Activated CD4-positive, alpha-beta memory T cell treated with anti-CD3 and anti-CD28 coated beads for 36 hours (primary cell): ENCODE results near the gene KLRF1. TPM values are rescaled to one million over a fixed set of nuclear protein-coding genes. Genes with fewer than 3 reads are reported as not detected.

Experiments used
- CTCF ChIA-PET: fragments of 350-600 bp; sonication (Branson Sonifier 250); formaldehyde crosslinking; loops from one replicate; lab custom pipeline; 2021; ENCODE audit warnings: antibody characterized with exemption, inconsistent platforms; lab: Charles Lee
- POLR2A ChIA-PET: fragments of 350-600 bp; sonication (Branson Sonifier 250); formaldehyde crosslinking; loops from one replicate; lab custom pipeline; 2021; ENCODE audit warnings: antibody characterized with exemption; lab: Charles Lee
- DNase-seq: peaks from one replicate; pipeline ENCODE4 v3.0.0-alpha.2; 2020
- H3K27ac Mint-ChIP-seq: one replicate; pipeline ENCODE4 v1.8.0; 2021; ENCODE audit warnings: mixed read lengths
- H3K27me3 Mint-ChIP-seq: one replicate; pipeline ENCODE4 v1.8.0; 2021; ENCODE audit warnings: mixed read lengths
- H3K36me3 Mint-ChIP-seq: one replicate; pipeline ENCODE4 v1.8.0; 2021; ENCODE audit warnings: mixed read lengths
- H3K4me1 Mint-ChIP-seq: one replicate; pipeline ENCODE4 v1.8.0; 2021; ENCODE audit warnings: low read depth, mixed read lengths
- H3K4me3 Mint-ChIP-seq: one replicate; pipeline ENCODE4 v1.8.0; 2021; ENCODE audit warnings: mild to moderate bottlenecking, mixed read lengths
- H3K9me3 Mint-ChIP-seq: one replicate; pipeline ENCODE4 v1.8.0; 2021; ENCODE audit warnings: mixed read lengths
- intact Hi-C: fragments of 100-400 bp; cut with micrococcal nuclease; formaldehyde crosslinking; loops from one replicate; pipeline ENCODE4 v1.15.1; 2023
- total RNA-seq, 2 experiments: library from RNA; stranded (reverse); gene quantifications; one replicate each; pipeline ENCODE4 v1.2.3, GENCODE V29; 2021

Gene KLRF1
- total RNA-seq, 2 experiments from 2014 or later: not detected

- CTCF ChIA-PET: interaction anchor here (0.8 kb wide), 1 partner anchor 29 kb away, joined by 3 read pairs; no protein-coding TSS in a partner anchor
- Mint-ChIP-seq H3K27ac (no peak overlapping the region), H3K27me3 (no peaks in the 10 kb centered on the region), H3K4me1 (peaks cover 2% of the 10 kb centered on the region), H3K36me3 (peaks cover 40% of the 10 kb centered on the region), H3K9me3 (peaks cover 30% of the 10 kb centered on the region), H3K4me3 (no peak overlapping the region)
- no peak for DNase-seq
- intact Hi-C loops: no loop called here
- POLR2A ChIA-PET: no interaction called here
Measured at GRCh38 chr12:9851050-9851449, 23.8 kb downstream of the KLRF1 start.

DNA sequence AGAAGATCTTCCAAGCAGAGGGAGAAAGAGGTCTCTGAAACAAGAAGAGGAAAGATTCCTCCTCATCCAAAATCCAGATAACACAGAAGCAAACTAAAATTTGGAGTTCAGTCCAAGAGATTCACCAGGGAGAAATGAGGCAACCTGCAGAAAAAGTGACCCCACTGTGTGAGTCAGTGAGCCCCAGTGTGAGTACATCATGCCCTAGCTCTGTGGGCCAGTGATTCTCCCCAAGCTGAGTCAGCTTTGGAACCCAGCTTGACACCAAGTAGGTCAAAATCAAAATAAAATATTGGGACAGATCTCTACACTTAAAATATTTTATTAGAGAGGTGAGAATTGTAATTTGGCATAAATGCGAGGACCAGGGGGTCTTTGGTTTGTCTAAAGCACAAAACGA, 24.6 kb downstream of the KLRF1 start:
- peaks cover 5% of the 10 kb centered on the region for H3K4me1 Mint-ChIP-seq
- no peak overlapping the region for H3K4me3 Mint-ChIP-seq
- H3K27ac Mint-ChIP-seq: no peak overlapping the region
- no peak for DNase-seq
- H3K36me3 Mint-ChIP-seq: peaks cover 41% of the 10 kb centered on the region
- H3K27me3 Mint-ChIP-seq: no peaks in the 10 kb centered on the region
- POLR2A ChIA-PET: interaction anchor here (0.7 kb wide), 1 partner anchor 939 kb away, joined by 4 read pairs; no protein-coding TSS in a partner anchor
- peaks cover 21% of the 10 kb centered on the region for H3K9me3 Mint-ChIP-seq
- CTCF ChIA-PET: interaction anchor here (0.6 to 0.8 kb wide), 2 partner anchors 28 to 250 kb away, joined by 3 read pairs; no protein-coding TSS in a partner anchor
- intact Hi-C loops: no loop called here

DNA sequence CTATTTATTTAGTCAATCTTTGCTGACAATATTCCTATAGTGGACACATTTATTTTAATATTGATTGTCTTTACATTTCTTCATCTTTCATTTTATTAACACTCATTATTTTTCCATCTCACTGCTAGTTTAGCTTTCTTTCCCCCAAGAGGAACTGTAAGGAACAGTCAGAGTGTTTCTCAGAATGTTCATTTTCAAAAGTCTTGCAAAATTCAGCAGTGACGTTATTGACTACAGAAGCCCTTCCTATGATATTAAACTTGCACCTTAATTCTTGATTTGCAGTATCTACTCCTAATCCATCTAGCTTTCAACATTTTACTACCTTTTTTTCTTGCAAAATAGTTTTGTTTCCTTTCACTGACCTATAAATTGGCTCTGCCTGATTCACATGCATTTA, 28.9 kb downstream of the KLRF1 start:
- Mint-ChIP-seq H3K27ac (no peak overlapping the region), H3K4me1 (peaks cover 27% of the 10 kb centered on the region), H3K4me3 (no peak overlapping the region), H3K27me3 (no peaks in the 10 kb centered on the region), H3K9me3 (no peaks in the 10 kb centered on the region), H3K36me3 (peaks cover 29% of the 10 kb centered on the region)
- ChIA-PET CTCF (interaction anchor here (0.6 to 1.5 kb wide), 2 partner anchors 42 to 401 kb away, joined by 4 to 5 read pairs; no protein-coding TSS in a partner anchor), POLR2A (no interaction called here)
- no peak for DNase-seq
- intact Hi-C loops: no loop called here

- intact Hi-C loops: no loop called here
- ChIA-PET POLR2A (interaction anchor here (1.8 kb wide), 1 partner anchor 12 kb away, joined by 4 read pairs; the partner anchor contains the start of gene CLEC2B), CTCF (interaction anchor here (1.5 kb wide), 1 partner anchor 43 kb away, joined by 4 read pairs; no protein-coding TSS in a partner anchor)
- Mint-ChIP-seq H3K36me3 (peaks cover 25% of the 10 kb centered on the region), H3K4me3 (no peak overlapping the region), H3K9me3 (no peaks in the 10 kb centered on the region), H3K4me1 (peaks cover 30% of the 10 kb centered on the region), H3K27me3 (no peaks in the 10 kb centered on the region), H3K27ac (no peak overlapping the region)
- no peak for DNase-seq
Measured at GRCh38 chr12:9856894-9857293, 29.6 kb downstream of the KLRF1 start.

GRCh38 chr12:9858135-9858534, 30.9 kb downstream of the KLRF1 start:
- CTCF ChIA-PET: no interaction called here
- no peak for DNase-seq
- peaks cover 36% of the 10 kb centered on the region for H3K4me1 Mint-ChIP-seq
- no peak overlapping the region for H3K27ac Mint-ChIP-seq
- peaks cover 2% of the 10 kb centered on the region for H3K9me3 Mint-ChIP-seq
- no peak overlapping the region for H3K4me3 Mint-ChIP-seq
- POLR2A ChIA-PET: interaction anchor here (1.8 kb wide), 1 partner anchor 11 kb away, joined by 4 read pairs; the partner anchor contains the start of gene CLEC2B
- H3K36me3 Mint-ChIP-seq: peaks cover 18% of the 10 kb centered on the region
- intact Hi-C loops: no loop called here
- no peaks in the 10 kb centered on the region for H3K27me3 Mint-ChIP-seq

DNA sequence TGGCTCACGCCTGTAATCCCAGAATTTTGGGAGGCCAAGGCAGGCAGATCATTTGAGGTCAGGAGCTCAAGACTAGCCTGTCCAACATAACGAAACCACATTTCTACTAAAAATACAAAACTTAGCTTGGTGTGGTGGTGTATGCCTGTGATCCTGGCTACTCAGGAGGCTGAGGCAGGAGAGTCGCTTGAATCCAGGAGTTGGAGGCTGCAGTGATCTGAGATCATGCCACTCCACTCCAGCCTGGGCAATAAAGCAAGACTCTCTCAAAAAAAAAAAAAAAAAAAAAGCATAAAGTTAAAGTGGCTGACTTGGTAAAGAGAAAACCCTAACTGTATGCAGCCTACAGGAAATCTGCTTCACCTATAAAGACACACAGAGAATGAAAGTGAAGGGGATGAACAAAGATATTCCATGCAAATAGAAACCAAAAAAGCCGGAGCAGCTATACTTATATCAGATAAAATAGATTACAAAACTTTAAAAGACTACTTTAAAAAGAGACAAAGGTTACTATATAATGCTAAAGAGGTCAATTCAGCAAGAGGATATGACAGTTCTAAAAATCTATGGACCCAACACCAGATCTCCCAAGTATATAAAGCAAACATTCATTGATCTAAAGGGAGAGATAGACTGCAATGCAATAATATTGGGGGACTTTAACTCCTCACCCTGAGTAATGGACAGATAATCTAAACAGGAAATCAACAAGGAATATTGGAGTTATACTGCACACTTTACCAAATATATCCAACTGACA, 37.8 kb downstream of the KLRF1 start:
- CTCF ChIA-PET: no interaction called here
- H3K4me1 Mint-ChIP-seq: peaks cover 38% of the 10 kb centered on the region
- DNase-seq: no peak
- intact Hi-C loops: loop anchor here (1.0 to 10.0 kb wide), 8 partner anchors 50 to 750 kb away; partner anchors contain the start of genes GABARAPL1 and MAGOHB
- H3K9me3 Mint-ChIP-seq: peaks cover 10% of the 10 kb centered on the region
- H3K27me3 Mint-ChIP-seq: no peaks in the 10 kb centered on the region
- H3K36me3 Mint-ChIP-seq: peaks cover 16% of the 10 kb centered on the region
- peak overlapping the region; percentile 95 for H3K27ac Mint-ChIP-seq
- peak overlapping the region; percentile 72 for H3K4me3 Mint-ChIP-seq
- POLR2A ChIA-PET: interaction anchor here (6.3 kb wide), 1 partner anchor 108 kb away, joined by 214 read pairs; the partner anchor contains the start of gene CD69

- peaks cover 10% of the 10 kb centered on the region for H3K9me3 Mint-ChIP-seq
- peaks cover 16% of the 10 kb centered on the region for H3K36me3 Mint-ChIP-seq
- ChIA-PET POLR2A (interaction anchor here (0.6 to 6.3 kb wide), 8 partner anchors 72 to 219 kb away, joined by 3 to 214 read pairs (median 6); partner anchors contain the start of genes CD69 and CLEC2D), CTCF (interaction anchor here (0.5 to 3.6 kb wide), 7 partner anchors 30 to 124 kb away, joined by 3 to 21 read pairs (median 7); no protein-coding TSS in a partner anchor)
- H3K4me3 Mint-ChIP-seq: peak overlapping the region; percentile 83
- H3K4me1 Mint-ChIP-seq: peaks cover 37% of the 10 kb centered on the region
- DNase-seq: no peak
- H3K27ac Mint-ChIP-seq: peak overlapping the region; percentile 95
- H3K27me3 Mint-ChIP-seq: no peaks in the 10 kb centered on the region
- intact Hi-C loops: loop anchor here (2.0 to 10.0 kb wide), 6 partner anchors 198 to 748 kb away; partner anchors contain the start of genes CLEC2D, GABARAPL1 and MAGOHB
Measured at GRCh38 chr12:9866860-9867269, 39.6 kb downstream of the KLRF1 start.

- intact Hi-C loops: loop anchor here (2.0 to 10.0 kb wide), 6 partner anchors 199 to 747 kb away; partner anchors contain the start of genes CLEC2D, GABARAPL1 and MAGOHB
- H3K9me3 Mint-ChIP-seq: peaks cover 10% of the 10 kb centered on the region
- H3K4me1 Mint-ChIP-seq: peaks cover 38% of the 10 kb centered on the region
- POLR2A ChIA-PET: interaction anchor here (1.4 to 6.3 kb wide), 6 partner anchors 73 to 219 kb away, joined by 3 to 214 read pairs (median 6); partner anchors contain the start of genes CD69 and CLEC2D
- no peaks in the 10 kb centered on the region for H3K27me3 Mint-ChIP-seq
- H3K4me3 Mint-ChIP-seq: peak overlapping the region; percentile 83
- peaks cover 15% of the 10 kb centered on the region for H3K36me3 Mint-ChIP-seq
- CTCF ChIA-PET: interaction anchor here (0.5 to 3.6 kb wide), 6 partner anchors 29 to 124 kb away, joined by 4 to 21 read pairs (median 7); no protein-coding TSS in a partner anchor
- DNase-seq: no peak
- peak overlapping the region; percentile 81 for H3K27ac Mint-ChIP-seq
Measured at GRCh38 chr12:9867531-9867930, 40.2 kb downstream of the KLRF1 start.

- Mint-ChIP-seq H3K36me3 (peaks cover 10% of the 10 kb centered on the region), H3K4me1 (peaks cover 29% of the 10 kb centered on the region), H3K9me3 (peaks cover 5% of the 10 kb centered on the region), H3K4me3 (peak overlapping the region; percentile 82), H3K27ac (peak overlapping the region; percentile 93), H3K27me3 (no peaks in the 10 kb centered on the region)
- CTCF ChIA-PET: interaction anchor here (2.4 to 3.6 kb wide), 2 partner anchors 71 to 118 kb away, joined by 12 to 21 read pairs; no protein-coding TSS in a partner anchor
- intact Hi-C loops: loop anchor here (2.0 to 10.0 kb wide), 7 partner anchors 56 to 746 kb away; partner anchors contain the start of genes GABARAPL1 and MAGOHB
- POLR2A ChIA-PET: interaction anchor here (0.7 to 6.3 kb wide), 3 partner anchors 71 to 198 kb away, joined by 3 to 214 read pairs (median 9); partner anchors contain the start of gene CD69
- DNase-seq: no peak
Measured at GRCh38 chr12:9868311-9868801, 41.1 kb downstream of the KLRF1 start.

- Mint-ChIP-seq H3K27ac (peak overlapping the region; percentile 93), H3K27me3 (no peaks in the 10 kb centered on the region), H3K9me3 (no peaks in the 10 kb centered on the region), H3K4me3 (peak overlapping the region; percentile 82), H3K4me1 (peaks cover 24% of the 10 kb centered on the region), H3K36me3 (peaks cover 5% of the 10 kb centered on the region)
- intact Hi-C loops: loop anchor here (1.0 to 10.0 kb wide), 8 partner anchors 56 to 746 kb away; partner anchors contain the start of genes GABARAPL1 and MAGOHB
- ChIA-PET CTCF (interaction anchor here (1.0 to 3.6 kb wide), 5 partner anchors 54 to 126 kb away, joined by 3 to 21 read pairs (median 10); no protein-coding TSS in a partner anchor), POLR2A (interaction anchor here (0.7 to 6.3 kb wide), 7 partner anchors 12 to 221 kb away, joined by 3 to 214 read pairs (median 4); partner anchors contain the start of gene CD69)
- DNase-seq: no peak
Measured at GRCh38 chr12:9868951-9869306, 41.6 kb downstream of the KLRF1 start.
